Stimulated activated CD8-positive, alpha-beta memory T cell treated with anti-CD3 and anti-CD28 coated beads, Interleukin-12 subunit alpha, Interleukin-12 subunit beta, amount 100 ng/mL, for 1 hour (primary cell): Measurements from ENCODE around the gene SNX7.

Experiments
- DNase-seq: peaks from one replicate; pipeline ENCODE4 v3.0.0-alpha.2; 2020; ENCODE audit warnings: low read depth

Gene SNX7

GRCh38 chr1:98697781-98698180, 36.3 kb downstream of the SNX7 start:
- no peak for DNase-seq

- DNase-seq, result no peak
Measured at GRCh38 chr1:98698625-98699024, 37.1 kb downstream of the SNX7 start.

- no peak for DNase-seq
Measured at GRCh38 chr1:98700228-98700627, 38.7 kb downstream of the SNX7 start.

- no peak for DNase-seq
Measured at GRCh38 chr1:98702976-98703375, 41.5 kb downstream of the SNX7 start.

GRCh38 chr1:98704474-98704873, 43.0 kb downstream of the SNX7 start:
- DNase-seq, result no peak

- DNase-seq, result no peak
Measured at GRCh38 chr1:98704971-98705370, 43.5 kb downstream of the SNX7 start.

GRCh38 chr1:98705591-98705990, 44.1 kb downstream of the SNX7 start:
- DNase-seq, result no peak

- DNase-seq, result no peak
Measured at GRCh38 chr1:98706173-98706843, 44.8 kb downstream of the SNX7 start.

- no peak for DNase-seq
Measured at GRCh38 chr1:98707556-98707955, 46.0 kb downstream of the SNX7 start.

- DNase-seq, result no peak
Measured at GRCh38 chr1:98709906-98710305, 48.4 kb downstream of the SNX7 start.

GRCh38 chr1:98723574-98723973, 62.1 kb downstream of the SNX7 start:
- no peak for DNase-seq

- no peak for DNase-seq
Measured at GRCh38 chr1:98732985-98733781, 71.7 kb downstream of the SNX7 start.

- DNase-seq, result no peak
Measured at GRCh38 chr1:98733782-98734112, 72.2 kb downstream of the SNX7 start.

- DNase-seq, result no peak
Measured at GRCh38 chr1:98735756-98736155, 74.2 kb downstream of the SNX7 start.

- DNase-seq, result no peak
Measured at GRCh38 chr1:98737835-98738234, 76.3 kb downstream of the SNX7 start.

GRCh38 chr1:98739762-98740161, 78.2 kb downstream of the SNX7 start:
- DNase-seq, result no peak

GRCh38 chr1:98741164-98741563, 79.6 kb downstream of the SNX7 start:
- no peak for DNase-seq

- no peak for DNase-seq
Measured at GRCh38 chr1:98749152-98749756, 87.7 kb downstream of the SNX7 start.

- DNase-seq, result no peak
Measured at GRCh38 chr1:98754176-98754575, 92.7 kb downstream of the SNX7 start.

GRCh38 chr1:98761219-98761865, 99.8 kb downstream of the SNX7 start:
- no peak for DNase-seq

GRCh38 chr1:98763488-98764150, 102.1 kb downstream of the SNX7 start:
- DNase-seq, result no peak

- no peak for DNase-seq
Measured at GRCh38 chr1:98764485-98764884, 103.0 kb downstream of the SNX7 start.
